DND-41 (cell line): ENCODE data around the gene GABRA6.

Experiments
- CTCF ChIP-seq: IDR thresholded peaks from 2 replicates; pipeline ENCODE4 v1.5.1; 2012; ENCODE audit warnings: borderline replicate concordance, low read length, moderate library complexity, mild to moderate bottlenecking; ENCODE audit not compliant: poor library complexity, severe bottlenecking; ENCODE audit errors: extremely low read depth
- EZH2 ChIP-seq: IDR thresholded peaks from 3 replicates; pipeline ENCODE4 v1.6.1; 2012; ENCODE audit warnings: borderline replicate concordance, low read depth, mild to moderate bottlenecking, moderate library complexity, low read length, inconsistent platforms; ENCODE audit not compliant: severe bottlenecking

GRCh38 chr5:161751265-161751664 lies 65.7 kb downstream of the GABRA6 start:
- TF ChIP-seq CTCF (no peak), EZH2 (no peak)
